T follicular helper cell (primary cell): ENCODE data around the gene AVEN.

Experiments
- DNase-seq: peaks from one replicate; pipeline ENCODE4 v3.0.0-alpha.2; 2020; ENCODE audit warnings: low read depth

Gene AVEN

DNA sequence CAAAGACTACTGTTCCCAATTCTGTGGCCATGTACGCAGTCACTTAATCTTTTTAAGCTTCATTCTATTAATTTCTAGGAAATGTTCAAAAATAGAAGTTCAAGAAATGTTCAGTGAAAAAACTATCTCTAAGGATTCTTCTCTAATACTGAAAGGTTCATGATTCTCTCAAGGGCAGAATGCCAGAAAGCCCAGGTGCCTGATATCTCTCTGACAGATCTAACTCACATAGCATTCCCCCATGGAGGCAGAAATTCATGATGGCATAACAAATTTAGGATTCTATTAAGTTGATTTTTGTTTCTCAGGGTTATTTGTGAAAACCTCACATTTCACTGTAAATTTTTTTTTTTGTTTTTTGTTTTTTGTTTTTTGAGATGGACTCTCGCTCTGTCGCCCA, 53.3 kb downstream of the AVEN start:
- DNase-seq, result no peak

DNA sequence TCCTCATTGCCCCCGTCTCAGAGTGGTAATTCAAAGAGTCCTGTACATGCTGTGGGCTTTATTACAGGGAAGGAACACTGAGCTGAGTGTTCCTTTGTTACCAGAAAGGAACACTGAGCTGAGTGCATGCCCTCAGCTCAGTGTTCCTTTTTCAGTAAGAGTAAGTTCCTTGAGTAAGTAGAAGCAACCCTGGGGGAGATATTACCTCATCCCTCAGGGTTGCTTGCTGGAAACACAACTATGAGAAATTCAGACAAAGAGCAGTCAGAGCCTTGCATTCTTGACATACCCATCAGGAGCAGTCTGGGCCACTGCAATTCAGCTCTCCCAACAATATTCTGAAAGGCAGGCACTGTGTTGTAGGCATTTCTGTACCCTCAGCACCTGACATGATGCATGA, 53.7 kb downstream of the AVEN start:
- DNase-seq, result no peak

DNA sequence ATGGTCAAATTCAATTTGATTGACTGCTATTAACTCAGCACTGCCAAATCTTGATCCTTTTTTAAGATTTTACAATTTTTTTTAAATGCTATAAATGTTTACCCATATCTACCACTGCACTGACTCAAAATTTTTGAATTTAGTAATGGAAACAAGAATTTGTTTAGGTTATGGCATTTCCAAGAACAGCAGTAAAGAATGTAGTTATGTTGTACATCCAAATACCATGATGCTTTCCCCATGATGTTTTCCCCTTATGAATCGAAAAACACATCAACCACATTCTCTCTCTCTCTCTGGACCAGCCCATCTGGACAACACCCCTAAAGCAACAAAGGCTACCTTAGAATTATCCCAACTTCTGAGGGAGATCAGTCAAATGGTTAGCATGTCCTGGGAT, 56.5 kb downstream of the AVEN start:
- DNase-seq, result no peak

DNA sequence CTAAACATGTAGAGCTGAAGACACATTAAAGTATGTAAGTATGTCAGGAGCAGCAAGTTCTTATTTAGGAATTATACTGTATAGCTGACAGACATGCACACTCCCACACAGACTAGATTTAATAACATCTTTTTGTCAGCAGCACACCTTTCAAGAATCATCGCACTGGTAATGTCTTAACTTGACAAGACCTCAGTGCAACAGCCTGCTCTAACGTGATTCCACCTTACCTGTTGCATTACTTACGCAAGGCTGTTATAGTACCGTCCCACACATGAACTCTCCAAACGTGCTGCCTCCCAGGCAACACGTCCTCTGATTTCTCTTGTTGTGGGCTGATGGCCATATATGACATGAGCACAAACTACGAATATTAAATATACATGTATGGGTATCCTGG, 58.8 kb downstream of the AVEN start:
- DNase-seq, result no peak

DNA sequence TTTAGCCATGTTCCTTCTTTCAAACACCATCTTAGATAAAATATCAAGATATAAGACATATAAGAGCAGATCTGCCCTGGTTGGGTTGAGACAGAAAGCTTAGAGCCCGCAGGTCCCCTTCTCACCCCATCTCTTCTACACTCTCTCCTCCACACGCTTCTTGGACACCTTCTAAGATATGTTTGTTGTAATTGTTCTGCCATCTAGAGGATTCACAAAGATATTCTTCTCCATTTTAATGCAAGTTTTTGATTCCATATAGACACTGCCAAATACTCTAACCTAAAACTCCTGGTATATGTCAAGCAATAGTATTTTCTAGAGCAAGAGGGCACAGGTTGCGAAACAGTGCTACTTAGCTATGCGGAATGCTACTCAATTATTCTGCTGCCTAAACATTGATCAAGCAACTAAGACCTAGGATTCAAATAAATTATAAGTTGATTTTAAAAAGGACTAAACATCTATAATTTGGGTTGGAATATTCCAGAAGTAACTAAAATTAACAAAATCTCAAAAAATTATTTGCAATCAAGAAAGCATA, 63.9 kb downstream of the AVEN start:
- no peak for DNase-seq

DNA sequence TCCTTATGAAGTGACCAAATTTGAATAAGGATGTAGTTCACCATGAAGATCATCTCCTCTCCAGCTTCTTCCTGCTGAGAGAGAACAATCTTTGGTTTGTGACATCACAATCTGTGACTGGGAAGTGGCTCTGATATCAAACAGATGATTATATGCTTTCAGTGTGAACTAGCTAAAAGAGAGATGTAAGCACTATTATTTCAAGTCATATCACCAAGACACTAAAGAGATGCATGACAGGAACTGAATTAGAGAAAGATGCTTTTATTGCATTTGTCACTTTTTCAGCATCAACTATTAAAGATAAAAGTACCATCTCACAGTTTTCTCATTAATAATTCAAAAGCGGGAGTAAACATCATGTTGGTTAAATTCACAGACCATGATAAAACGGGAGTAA, 67.2 kb downstream of the AVEN start:
- DNase-seq, result no peak

DNA sequence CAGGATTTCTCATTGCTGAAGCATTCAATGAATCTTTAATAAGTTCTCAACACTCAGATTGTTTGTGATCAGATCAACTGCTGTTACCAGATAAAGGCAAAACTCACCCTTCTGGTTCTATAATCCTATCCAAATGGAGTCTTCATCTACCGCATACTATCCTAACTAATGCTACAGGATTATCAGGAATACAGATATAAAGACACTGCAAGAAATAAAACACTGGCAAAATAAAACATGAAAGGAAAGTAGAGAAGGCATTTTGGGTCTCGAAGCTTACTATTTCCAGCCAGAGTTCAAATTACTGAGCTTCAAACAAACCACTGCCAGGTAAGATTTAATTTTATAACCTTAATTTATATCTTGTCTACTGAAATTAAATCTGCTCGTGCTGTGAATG, 70.2 kb downstream of the AVEN start:
- DNase-seq, result no peak

DNA sequence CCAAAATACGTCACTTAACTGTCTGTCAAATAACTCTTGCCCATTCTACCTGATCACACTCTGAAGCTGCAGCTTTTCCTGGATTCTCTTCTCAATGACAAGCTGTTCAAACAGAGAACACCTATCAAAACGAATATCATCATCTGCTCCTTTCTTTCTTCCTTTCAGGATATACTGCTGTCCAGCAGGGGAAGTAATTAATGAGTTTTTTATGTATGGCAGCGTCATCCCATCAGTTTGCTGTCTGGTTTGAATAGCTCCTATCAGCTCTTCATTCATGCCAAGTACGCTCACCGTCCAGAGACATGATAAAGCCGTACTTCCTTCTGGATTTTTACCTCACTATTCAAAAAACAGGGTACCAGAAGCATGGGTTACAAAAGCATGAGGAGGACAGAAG, 70.8 kb downstream of the AVEN start, which contains the start of gene CHRM5:
Gene CHRM5, plus strand, starts transcription at position 274 of the 400 bp plus-strand sequence. CDS start 94,221 bp downstream, outside the sequence.
- no peak for DNase-seq

DNA sequence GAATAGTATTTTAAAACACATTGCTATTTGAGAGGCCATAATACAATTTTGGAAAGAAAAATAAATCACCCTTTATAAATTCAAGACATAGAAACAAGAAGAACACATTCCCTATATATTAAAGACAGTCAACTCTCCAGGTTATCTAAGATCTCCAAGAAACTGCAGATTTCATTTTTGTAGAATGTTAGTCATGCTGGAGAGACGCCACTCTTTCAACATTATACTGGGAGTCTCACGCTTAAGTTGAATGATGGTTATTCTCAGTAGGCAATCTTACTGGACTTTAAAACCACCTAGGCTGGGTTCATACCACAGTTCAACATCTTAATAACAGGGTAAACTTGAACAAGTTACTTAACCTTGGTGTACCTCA, 74.4 kb downstream of the AVEN start:
- DNase-seq, result no peak

DNA sequence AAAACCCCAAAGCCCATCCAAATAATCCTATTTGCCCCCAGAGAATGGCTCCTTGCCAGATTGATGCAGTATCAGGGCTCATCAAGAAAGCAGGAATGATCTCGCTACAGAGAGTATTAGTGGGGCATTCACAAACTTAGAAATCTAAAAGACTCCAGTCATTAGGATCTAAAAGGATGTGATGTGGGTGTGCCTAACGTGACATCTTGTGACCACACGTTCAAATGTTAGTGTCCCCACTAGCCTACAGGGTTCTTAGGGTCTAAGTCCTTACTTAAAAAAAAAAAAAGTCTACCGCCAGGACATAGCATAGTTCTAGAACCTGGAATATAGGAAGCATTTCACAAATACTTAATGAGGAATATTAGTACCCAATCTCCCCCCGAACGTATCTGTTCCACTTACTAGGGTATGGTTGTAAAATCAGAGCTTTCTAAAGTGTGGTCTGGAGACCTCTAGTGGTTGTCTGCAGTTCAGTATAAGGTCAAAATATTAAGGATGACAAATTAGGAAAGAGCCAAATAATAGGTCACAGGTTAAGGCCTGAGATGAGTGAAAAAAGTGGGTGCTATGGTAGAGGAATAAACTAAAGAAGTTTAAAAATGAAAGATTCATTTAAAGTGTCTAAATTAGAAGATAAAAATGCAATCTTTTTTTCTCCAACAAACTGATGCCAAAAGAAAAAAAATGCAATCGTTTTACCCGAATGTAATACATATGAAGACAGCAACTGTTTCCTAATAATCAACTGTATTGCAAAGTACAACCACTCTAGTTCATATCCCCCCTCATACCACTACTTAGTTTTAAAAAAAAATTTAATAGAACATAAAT, 75.0 kb downstream of the AVEN start:
- no peak for DNase-seq

DNA sequence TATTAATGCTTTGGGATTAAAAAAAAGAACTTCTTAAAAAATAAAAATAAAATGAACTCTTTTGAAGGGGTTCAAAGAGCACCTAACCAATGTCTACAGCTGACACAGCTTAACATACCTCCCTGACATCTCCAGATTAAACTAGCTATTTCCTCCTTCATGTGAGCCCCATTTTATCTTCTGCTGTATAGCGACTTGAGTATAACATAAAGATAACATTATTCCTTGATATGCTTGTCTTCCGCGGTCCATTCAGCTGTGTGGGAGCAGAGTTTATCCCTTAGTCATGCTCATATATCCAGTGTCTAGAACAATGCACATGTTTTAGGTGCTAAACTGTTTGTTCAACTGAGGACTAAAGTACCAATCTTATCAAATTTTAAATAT, 78.5 kb downstream of the AVEN start:
- DNase-seq, result no peak

DNA sequence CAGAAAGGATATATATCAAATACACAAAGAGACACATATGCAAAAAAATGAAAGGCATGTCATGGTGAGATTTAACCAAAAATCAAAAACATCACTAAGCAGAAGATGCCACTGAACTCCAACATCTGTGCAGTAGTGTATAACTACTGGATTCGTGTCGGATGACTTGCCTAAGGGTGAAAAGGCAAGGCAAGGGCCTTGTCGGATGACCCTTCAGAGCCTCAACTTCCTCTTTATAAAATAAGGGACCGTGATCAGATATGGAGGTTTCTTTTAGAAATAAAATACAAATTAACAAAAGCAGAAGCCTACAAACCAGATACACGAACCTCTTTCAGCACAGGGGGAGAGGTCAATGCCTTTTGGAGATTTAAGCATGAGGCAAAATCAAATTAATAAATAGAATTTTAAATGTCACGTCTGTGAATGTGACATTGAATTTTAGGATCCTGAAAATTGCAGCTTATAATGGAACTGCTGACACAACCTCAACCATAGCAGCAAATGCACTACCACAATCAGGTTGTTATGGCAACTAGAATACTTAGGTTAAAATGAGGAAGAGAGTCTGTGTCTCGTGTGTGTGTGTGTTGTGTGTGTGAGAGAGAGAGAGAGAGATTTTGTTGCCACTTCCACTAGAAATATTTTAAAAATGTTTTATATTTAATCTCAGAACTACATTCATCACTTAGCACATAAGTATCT, 79.0 kb downstream of the AVEN start:
- DNase-seq, result no peak

DNA sequence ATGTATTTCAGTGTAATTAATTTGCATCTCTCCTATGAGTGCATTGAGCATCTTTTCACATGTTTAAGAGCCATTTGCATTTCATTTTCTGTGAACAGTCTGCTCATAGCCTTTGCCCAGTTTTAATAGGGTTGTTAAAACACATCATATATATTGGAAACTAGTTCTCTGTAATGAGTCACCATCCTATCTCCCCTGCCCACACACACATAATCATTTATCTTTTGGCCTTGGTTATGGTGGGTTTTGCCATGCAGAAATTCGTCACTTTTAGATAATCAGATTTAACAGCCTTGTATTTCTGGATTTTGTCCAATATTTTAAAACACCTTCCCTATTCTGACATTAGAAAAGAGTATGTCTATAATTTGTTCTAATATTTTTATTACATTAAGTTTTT, 82.6 kb downstream of the AVEN start:
- no peak for DNase-seq

DNA sequence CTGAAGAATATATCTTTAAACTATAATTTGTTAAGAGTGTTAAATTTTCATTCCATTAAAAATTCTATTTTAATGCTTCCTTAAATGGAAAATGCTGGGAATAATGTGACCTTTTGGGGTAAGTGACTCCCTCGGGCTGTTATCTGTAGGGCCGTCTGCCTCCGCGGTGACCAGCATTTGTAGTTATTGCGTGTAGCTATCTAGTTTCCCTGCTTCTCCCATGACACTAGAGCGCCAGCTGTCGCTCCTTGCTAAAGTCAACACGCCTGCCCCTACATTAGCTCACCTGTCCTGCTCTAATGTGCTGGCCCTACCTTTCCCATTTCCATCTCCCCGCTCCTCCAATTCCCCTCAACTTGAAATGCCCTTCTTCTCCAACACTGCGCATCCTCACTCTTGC, 83.1 kb downstream of the AVEN start:
- DNase-seq, result no peak

DNA sequence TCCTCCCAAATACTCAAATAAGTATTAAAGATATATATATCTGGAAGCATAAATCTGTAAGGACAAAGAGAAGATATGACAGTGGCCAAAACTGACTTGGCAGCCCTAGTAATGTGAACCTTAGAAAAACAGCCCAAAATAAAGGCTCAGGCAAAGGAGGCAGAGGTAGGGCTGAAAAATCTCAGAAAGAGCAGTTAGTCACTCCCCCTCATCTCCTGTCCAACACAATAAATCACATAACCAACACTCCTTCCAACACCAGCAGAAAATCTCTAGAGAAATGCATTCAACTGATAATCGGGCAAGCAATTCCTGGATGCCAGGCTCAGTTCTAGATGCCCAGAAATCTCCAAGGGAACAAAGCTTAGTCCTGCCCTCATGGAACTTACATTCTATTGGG, 92.9 kb downstream of the AVEN start:
- DNase-seq, result no peak

DNA sequence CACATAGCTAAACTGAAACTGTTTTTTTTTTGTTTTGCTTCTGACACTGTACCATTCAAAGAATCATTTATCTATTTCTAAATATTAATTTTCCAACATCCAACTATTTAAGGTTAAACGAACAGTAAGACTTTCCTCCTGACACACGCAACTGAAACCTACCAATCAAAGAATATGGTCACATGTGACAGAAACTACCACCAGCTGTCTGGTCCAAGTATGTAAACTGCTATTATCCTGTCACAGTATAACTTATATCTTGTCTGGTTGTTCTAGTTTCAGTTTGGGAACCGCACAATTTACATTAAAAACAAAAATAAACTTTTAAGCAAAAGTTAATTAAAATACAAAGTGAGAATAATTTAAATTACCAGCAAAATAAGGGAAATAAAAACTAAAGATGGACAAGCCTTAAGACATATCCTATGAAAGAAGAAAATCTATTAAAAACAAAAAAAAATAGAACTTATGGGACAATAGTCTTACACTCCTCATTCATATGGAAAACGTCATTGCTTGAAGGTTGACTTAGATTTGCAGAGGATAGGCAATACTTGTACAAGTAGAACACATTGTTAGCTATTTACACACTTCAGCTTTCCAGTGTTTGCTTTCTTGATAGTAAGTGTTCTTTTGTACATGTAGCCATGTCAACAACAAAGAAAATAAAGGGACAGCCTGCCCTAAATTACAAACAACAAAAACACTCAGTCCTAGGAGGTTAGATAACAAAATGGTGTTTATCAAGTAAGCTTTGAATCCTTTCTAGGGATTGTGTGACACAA, 97.5 kb downstream of the AVEN start:
- DNase-seq, result no peak

DNA sequence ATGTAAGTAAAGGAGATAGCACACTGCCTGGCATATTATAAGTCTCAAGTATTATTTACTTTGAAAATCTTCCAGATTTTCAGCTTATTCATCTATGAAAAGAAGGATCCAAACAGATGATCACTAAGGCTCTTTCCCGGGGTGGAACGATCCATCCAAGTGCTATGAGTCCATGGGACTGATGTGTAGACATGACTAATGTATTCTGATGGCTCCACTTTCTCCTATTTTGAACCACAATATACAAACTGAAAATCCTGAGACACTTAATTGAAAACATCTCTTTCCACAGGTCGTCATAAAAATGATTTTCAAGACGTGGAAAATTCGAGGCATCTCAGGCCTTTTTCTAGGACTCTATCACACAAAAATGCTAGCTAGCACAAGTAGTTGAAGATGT, 104.1 kb downstream of the AVEN start:
- DNase-seq, result no peak

DNA sequence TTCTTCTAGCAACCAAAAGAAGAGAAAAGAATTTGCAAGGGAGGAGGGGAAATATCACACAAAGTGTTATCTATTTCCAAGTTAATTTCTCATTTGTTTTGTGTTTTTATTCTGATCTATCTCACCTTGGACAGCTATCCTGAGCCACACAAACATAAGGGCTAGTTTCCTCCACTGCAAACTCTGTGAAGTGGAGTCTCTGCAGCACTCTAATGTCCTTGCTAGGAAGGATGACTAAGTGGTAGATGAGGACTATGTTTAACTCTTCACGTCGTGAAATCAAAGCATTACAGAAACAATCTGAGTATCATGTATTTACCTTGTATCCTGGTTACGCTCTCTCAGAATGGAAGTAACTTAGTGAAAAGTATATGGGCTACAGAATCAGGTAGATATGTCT, 104.6 kb downstream of the AVEN start:
- DNase-seq, result no peak

DNA sequence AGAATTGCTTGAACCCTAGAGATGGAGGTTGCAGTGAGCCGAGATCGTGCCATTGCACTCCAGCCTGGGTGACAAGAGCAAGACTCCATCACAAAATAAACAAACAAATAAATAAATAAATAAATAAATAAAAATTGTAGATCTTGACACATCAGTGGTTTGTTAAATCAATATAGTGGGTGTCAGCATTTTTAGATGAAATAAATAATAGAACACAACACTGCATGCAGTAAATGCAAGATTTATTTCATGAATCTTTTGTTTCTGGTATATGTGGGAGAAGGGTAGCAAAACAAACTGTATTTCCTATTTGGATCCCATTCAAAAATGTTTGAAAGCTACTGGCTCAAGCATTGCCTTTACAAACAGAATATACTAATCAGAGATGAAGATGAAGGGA, 106.3 kb downstream of the AVEN start:
- no peak for DNase-seq

DNA sequence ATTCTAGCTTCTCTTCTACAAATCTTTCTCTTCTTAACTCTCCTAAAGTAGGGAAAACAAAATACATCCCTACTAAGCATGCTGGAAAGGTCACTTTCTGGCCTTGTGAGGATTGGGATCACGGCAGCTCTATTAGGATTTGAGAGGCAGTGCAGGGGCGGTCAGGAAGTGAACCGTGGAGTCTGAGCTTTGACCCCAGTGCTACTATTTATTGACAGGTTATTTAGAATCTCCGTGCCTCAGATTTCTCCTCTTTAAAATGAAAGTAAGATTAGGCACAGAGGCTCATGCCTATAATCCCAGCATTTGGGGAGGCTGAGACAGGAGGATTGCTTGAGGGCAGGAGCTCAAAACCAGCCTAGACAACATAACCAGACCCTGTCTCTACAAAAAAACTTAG, 112.7 kb downstream of the AVEN start:
- DNase-seq, result no peak

DNA sequence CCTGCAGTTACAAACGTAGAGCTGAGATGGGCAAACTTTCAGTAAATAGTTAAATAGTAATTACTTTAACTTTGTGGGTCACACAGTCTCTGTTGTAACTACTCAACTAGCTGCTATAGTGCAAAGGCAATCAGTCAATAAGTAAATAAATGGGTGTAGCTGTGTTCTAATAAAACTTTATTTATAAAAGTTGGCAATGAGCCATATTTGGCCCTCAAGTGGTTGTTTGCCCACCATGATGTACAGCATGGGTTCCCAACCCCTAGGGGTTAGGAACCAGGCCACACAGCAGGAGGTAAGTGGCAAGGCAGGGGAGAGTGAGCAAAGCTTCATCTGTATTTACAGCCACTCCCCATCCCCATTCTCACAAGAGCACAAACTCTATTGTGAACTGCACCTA, 115.6 kb downstream of the AVEN start:
- no peak for DNase-seq

DNA sequence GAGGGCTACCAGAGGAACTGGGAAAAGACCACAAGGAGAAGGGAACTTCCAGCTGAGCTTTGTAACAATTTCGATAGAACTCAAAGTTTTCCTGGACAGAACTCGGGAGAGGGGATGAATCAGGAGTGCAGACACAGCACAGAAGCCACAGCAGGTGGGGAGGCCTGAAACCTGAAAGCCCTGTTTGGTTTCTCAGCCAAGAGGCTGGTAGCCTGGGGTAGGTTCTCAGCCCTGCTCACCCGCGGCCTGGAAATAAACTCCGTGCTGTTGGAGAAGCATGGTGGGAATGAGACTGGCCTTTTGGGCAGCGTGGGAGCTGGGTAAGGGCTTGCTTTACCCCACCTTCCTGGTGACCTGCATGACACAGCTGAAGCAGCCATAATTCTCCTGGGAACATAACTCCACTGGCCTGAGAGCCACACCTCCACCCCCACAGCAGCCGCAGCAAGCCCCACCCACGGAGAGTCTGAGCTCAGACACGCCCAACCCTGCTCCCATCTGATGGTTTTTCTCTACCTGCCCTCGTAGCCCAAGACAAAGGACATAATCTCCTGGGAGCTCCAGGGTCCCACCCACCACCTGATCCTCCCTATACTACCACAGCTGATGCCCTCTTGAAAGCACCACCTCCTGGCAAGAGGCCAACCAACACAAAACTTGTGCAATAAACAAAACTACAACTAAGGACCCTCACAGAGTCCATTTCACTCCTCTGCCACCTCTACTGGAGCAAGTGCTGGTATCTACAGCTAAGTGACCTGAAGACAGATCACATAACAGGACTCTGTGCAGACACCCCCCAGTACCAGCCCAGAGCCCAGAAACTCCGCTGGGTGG, 123.2 kb downstream of the AVEN start:
- DNase-seq, result no peak
